ENCODE data around the gene CHD6. TPM values are rescaled to one million over a fixed set of nuclear protein-coding genes. Genes with fewer than 3 reads are reported as not detected.

The CHD6 gene
- total RNA-seq, 2 donors from 2014 or later, result 40.9 to 72.0 TPM

- TF ChIP-seq POLR2AphosphoS5 (IDR thresholded peaks at IDR 0.05), result no peak
- no peak for TF ChIP-seq CTCF (IDR thresholded peaks at IDR 0.05)
- TF ChIP-seq POLR2A (IDR thresholded peaks at IDR 0.05), result no peak
- WGBS, result 84% methylated on average over 10 of the region's 10 CpGs
Measured at GRCh38 chr20:41407607-41408006, 210.6 kb downstream of the CHD6 start.

GRCh38 chr20:41406896-41407444 is 211.2 kb downstream of the CHD6 start:
- Histone ChIP-seq H3K4me3 (no peak overlapping the region), H3K36me3 (peaks cover 9 to 13% of the 10 kb centered on the region in 2 donors), H3K9me3 (no peaks in the 10 kb centered on the region), H3K27me3 (replicated peaks; ENCODE audit: insufficient read depth) (no peaks in the 10 kb centered on the region), H3K27ac (no peak overlapping the region), H3K4me1 (replicated peaks) (no peaks in the 10 kb centered on the region)
- 77% methylated on average over 7 of the region's 7 CpGs for WGBS
- no peak for TF ChIP-seq POLR2AphosphoS5 (IDR thresholded peaks at IDR 0.05)
- DNase-seq (ENCODE audit: low spot score), result no peak
- intact Hi-C loops (cut with DNase I), result no loop called here

More at GRCh38 chr20:41407607-41408006, 210.6 kb downstream of the CHD6 start:
- intact Hi-C loops (cut with DNase I), result no loop called here
- H3K4me1 ChIP-seq (replicated peaks), result peaks cover 3% of the 10 kb centered on the region
- no peak for DNase-seq (ENCODE audit: low spot score)
- H3K27ac ChIP-seq, result no peak overlapping the region
- no peak overlapping the region for H3K4me3 ChIP-seq
- H3K36me3 ChIP-seq, result peaks cover 9 to 13% of the 10 kb centered on the region in 2 donors
- H3K9me3 ChIP-seq, result no peaks in the 10 kb centered on the region
- no peaks in the 10 kb centered on the region for H3K27me3 ChIP-seq (replicated peaks; ENCODE audit: insufficient read depth)

- TF ChIP-seq CTCF (IDR thresholded peaks at IDR 0.05) (no peak), POLR2AphosphoS5 (IDR thresholded peaks at IDR 0.05) (no peak), POLR2A (IDR thresholded peaks at IDR 0.05) (no peak)
- WGBS, result 67% methylated on average over 10 of the region's 10 CpGs
- no peak for DNase-seq (ENCODE audit: low spot score)
- H3K27ac ChIP-seq, result peak overlapping the region in 1 of 2 donors; percentile 3
- H3K4me3 ChIP-seq, result no peak overlapping the region
- H3K27me3 ChIP-seq (replicated peaks; ENCODE audit: insufficient read depth), result no peaks in the 10 kb centered on the region
- intact Hi-C loops (cut with DNase I), result no loop called here
- peaks cover 9 to 13% of the 10 kb centered on the region in 2 donors for H3K36me3 ChIP-seq
- H3K9me3 ChIP-seq, result no peaks in the 10 kb centered on the region
- no peaks in the 10 kb centered on the region for H3K4me1 ChIP-seq (replicated peaks)
Measured at GRCh38 chr20:41406353-41406752, 211.8 kb downstream of the CHD6 start.

- Histone ChIP-seq H3K27me3 (replicated peaks; ENCODE audit: insufficient read depth) (no peaks in the 10 kb centered on the region), H3K27ac (no peak overlapping the region), H3K36me3 (peaks cover 9 to 13% of the 10 kb centered on the region in 2 donors), H3K9me3 (no peaks in the 10 kb centered on the region), H3K4me1 (replicated peaks) (no peaks in the 10 kb centered on the region), H3K4me3 (no peak overlapping the region)
- no peak for DNase-seq (ENCODE audit: low spot score)
- TF ChIP-seq POLR2AphosphoS5 (IDR thresholded peaks at IDR 0.05) (no peak), POLR2A (IDR thresholded peaks at IDR 0.05) (no peak), CTCF (IDR thresholded peaks at IDR 0.05) (no peak)
- 56% methylated on average over 3 of the region's 3 CpGs for WGBS
- intact Hi-C loops (cut with DNase I), result no loop called here
Measured at GRCh38 chr20:41405436-41405835, 212.7 kb downstream of the CHD6 start.

- DNase-seq (ENCODE audit: low spot score), result no peak
- WGBS, result 90% methylated on average over 12 of the region's 12 CpGs
- Histone ChIP-seq H3K4me3 (no peak overlapping the region), H3K36me3 (peaks cover 8 to 9% of the 10 kb centered on the region in 2 donors), H3K4me1 (replicated peaks) (no peaks in the 10 kb centered on the region), H3K9me3 (no peaks in the 10 kb centered on the region), H3K27me3 (replicated peaks; ENCODE audit: insufficient read depth) (no peaks in the 10 kb centered on the region), H3K27ac (no peak overlapping the region)
- intact Hi-C loops (cut with DNase I), result no loop called here
- no peak for TF ChIP-seq POLR2AphosphoS5 (IDR thresholded peaks at IDR 0.05)
- no peak for TF ChIP-seq CTCF (IDR thresholded peaks at IDR 0.05)
- no peak for TF ChIP-seq POLR2A (IDR thresholded peaks at IDR 0.05)
Measured at GRCh38 chr20:41403604-41404003, 214.6 kb downstream of the CHD6 start.

Data from prostate gland (tissue), 2 donors.